Measurements from ENCODE around the gene NCOA4. TPM values are rescaled to one million over a fixed set of nuclear protein-coding genes. Genes with fewer than 3 reads are reported as not detected.

The NCOA4 gene
- total RNA-seq, 1 donor from 2014 or later, result 89.0 TPM

GRCh38 chr10:46046261-46046660, 15.8 kb upstream of the NCOA4 start, which contains the start of gene MSMB:
MSMB (minus strand) TSS chr10:46046269; CDS start chr10:46046237, 32 bp downstream.
- Mint-ChIP-seq H3K27me3 (ENCODE audit: low read depth) (peaks cover 45% of the 10 kb centered on the region), H3K4me1 (ENCODE audit: low read depth) (no peaks in the 10 kb centered on the region)
- no peak for DNase-seq (ENCODE audit: low spot score)

DNA sequence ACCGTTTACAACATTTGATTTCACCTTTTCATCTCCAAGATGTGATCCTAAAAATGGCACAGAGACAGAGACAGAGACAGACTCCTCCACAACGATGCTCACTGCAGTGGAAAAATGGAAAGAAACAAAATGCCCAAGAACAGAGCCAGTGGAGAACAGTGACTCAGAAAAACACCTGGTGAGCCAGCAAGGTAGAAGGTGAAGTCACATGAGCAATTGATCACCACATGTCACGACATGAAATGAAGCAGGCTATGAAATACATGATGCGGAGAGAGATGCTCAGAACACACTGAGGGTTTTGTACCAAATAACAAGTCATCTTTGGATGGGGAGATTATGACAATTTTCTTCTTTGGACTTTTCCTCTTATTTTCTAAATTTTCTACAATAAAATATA, 12.1 kb upstream of the NCOA4 start:
- DNase-seq (ENCODE audit: low spot score), result no peak
- Mint-ChIP-seq H3K36me3 (ENCODE audit: low read depth) (no peaks in the 10 kb centered on the region), H3K27ac (ENCODE audit: unreplicated experiment) (no peak overlapping the region), H3K27me3 (ENCODE audit: low read depth) (peaks cover 35% of the 10 kb centered on the region), H3K4me1 (ENCODE audit: low read depth) (no peaks in the 10 kb centered on the region), H3K4me3 (ENCODE audit: unreplicated experiment) (no peak overlapping the region), H3K9me3 (ENCODE audit: low read depth) (no peaks in the 10 kb centered on the region)
- no peak for TF ChIP-seq CTCF (IDR thresholded peaks at IDR 0.05)

More at GRCh38 chr10:46046261-46046660, 15.8 kb upstream of the NCOA4 start, which contains the start of gene MSMB:
- TF ChIP-seq CTCF (IDR thresholded peaks at IDR 0.05), result no peak
- Mint-ChIP-seq H3K27ac (ENCODE audit: unreplicated experiment) (no peak within 1 kb of the TSS), H3K9me3 (ENCODE audit: low read depth) (no peaks in the 10 kb centered on the region), H3K36me3 (ENCODE audit: low read depth) (no peaks in the 10 kb centered on the region), H3K4me3 (ENCODE audit: unreplicated experiment) (no peak within 1 kb of the TSS)

DNA sequence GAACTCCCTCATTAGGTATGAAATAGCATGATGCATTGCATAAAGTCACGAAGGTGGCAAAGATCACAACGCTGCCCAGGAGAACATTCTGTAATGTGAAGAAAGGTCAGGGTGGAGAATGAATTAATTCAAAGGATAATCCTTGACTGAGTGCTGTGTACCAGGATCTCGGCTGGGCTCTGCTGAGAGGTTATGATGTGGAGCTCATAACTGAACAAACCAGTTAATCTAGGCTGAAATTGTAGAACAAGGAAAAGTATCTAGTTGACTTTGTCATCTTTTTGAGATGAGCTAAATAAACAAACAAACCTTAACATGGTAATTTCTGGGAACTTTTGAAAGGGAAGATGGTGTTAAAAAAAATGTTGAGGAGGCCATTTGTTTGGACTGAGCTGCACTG, 9.6 kb upstream of the NCOA4 start:
- Mint-ChIP-seq H3K27me3 (ENCODE audit: low read depth) (peaks cover 18% of the 10 kb centered on the region), H3K4me3 (ENCODE audit: unreplicated experiment) (no peak overlapping the region), H3K9me3 (ENCODE audit: low read depth) (no peaks in the 10 kb centered on the region), H3K36me3 (ENCODE audit: low read depth) (no peaks in the 10 kb centered on the region), H3K27ac (ENCODE audit: unreplicated experiment) (no peak overlapping the region), H3K4me1 (ENCODE audit: low read depth) (no peaks in the 10 kb centered on the region)
- no peak for DNase-seq (ENCODE audit: low spot score)
- TF ChIP-seq CTCF (IDR thresholded peaks at IDR 0.05), result no peak

- no peak overlapping the region for H3K4me3 Mint-ChIP-seq (ENCODE audit: unreplicated experiment)
- H3K9me3 Mint-ChIP-seq (ENCODE audit: low read depth), result no peaks in the 10 kb centered on the region
- H3K4me1 Mint-ChIP-seq (ENCODE audit: low read depth), result peaks cover 5% of the 10 kb centered on the region
- DNase-seq (ENCODE audit: low spot score), result no peak
- H3K27me3 Mint-ChIP-seq (ENCODE audit: low read depth), result peaks cover 6% of the 10 kb centered on the region
- H3K27ac Mint-ChIP-seq (ENCODE audit: unreplicated experiment), result no peak overlapping the region
- TF ChIP-seq CTCF (IDR thresholded peaks at IDR 0.05), result no peak
- no peaks in the 10 kb centered on the region for H3K36me3 Mint-ChIP-seq (ENCODE audit: low read depth)
Measured at GRCh38 chr10:46037107-46037825, 6.8 kb upstream of the NCOA4 start.

GRCh38 chr10:46035923-46036849, 5.8 kb upstream of the NCOA4 start:
- H3K4me3 Mint-ChIP-seq (ENCODE audit: unreplicated experiment), result no peak overlapping the region
- H3K4me1 Mint-ChIP-seq (ENCODE audit: low read depth), result peaks cover 5% of the 10 kb centered on the region
- H3K27ac Mint-ChIP-seq (ENCODE audit: unreplicated experiment), result no peak overlapping the region
- no peak for TF ChIP-seq CTCF (IDR thresholded peaks at IDR 0.05)
- H3K36me3 Mint-ChIP-seq (ENCODE audit: low read depth), result no peaks in the 10 kb centered on the region
- H3K9me3 Mint-ChIP-seq (ENCODE audit: low read depth), result no peaks in the 10 kb centered on the region
- no peak for DNase-seq (ENCODE audit: low spot score)
- H3K27me3 Mint-ChIP-seq (ENCODE audit: low read depth), result peaks cover 2% of the 10 kb centered on the region

All from chondrocyte (in vitro differentiated cells).